ENCODE data around the gene COA1. TPM values are rescaled to one million over a fixed set of nuclear protein-coding genes. Genes with fewer than 3 reads are reported as not detected.

Gene COA1
- total RNA-seq, 1 donor from 2014 or later = 50.0 TPM

GRCh38 chr7:43626695-43627094, 102.6 kb downstream of the COA1 start:
- no peak overlapping the region for H3K4me3 ChIP-seq (ENCODE audit: low read depth, low read length)
- FAIRE-seq = no peak
- peaks cover 4% of the 10 kb centered on the region for H3K36me3 ChIP-seq (ENCODE audit: control insufficient read depth, insufficient read depth, low read length)
- H3K27me3 ChIP-seq (ENCODE audit: control insufficient read depth, insufficient read depth, low read length) = no peaks in the 10 kb centered on the region
- no peak for DNase-seq (ENCODE audit: low read depth)
- no peak for TF ChIP-seq CTCF (IDR thresholded peaks at IDR 0.05; ENCODE audit: insufficient read depth, low read length, severe bottlenecking)

DNA sequence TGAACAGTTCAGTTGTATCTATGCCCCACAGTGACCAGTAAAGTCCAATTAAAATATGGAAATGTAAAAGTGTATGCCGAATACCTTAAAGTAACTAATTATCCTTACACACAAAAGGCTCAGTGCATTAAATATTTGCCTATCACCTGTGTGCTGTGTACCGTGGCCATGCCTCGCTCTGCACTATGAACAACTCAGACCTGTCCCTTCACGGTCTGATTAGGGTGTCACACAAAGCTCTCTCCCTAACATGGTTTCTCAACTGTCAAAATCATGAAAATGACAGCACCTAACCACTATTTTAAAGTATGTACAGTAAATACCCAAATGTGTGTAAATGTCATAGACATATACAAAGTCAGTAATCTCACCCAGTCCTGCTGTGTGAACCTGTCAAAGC, 103.3 kb downstream of the COA1 start:
- Histone ChIP-seq H3K27me3 (ENCODE audit: control insufficient read depth, insufficient read depth, low read length) (no peaks in the 10 kb centered on the region), H3K4me3 (ENCODE audit: low read depth, low read length) (no peak overlapping the region), H3K36me3 (ENCODE audit: control insufficient read depth, insufficient read depth, low read length) (peaks cover 4% of the 10 kb centered on the region)
- FAIRE-seq (no peak), DNase-seq (ENCODE audit: low read depth) (no peak)
- no peak for TF ChIP-seq CTCF (IDR thresholded peaks at IDR 0.05; ENCODE audit: insufficient read depth, low read length, severe bottlenecking)

GRCh38 chr7:43625453-43625852, 103.9 kb downstream of the COA1 start:
- DNase-seq (ENCODE audit: low read depth) = no peak
- no peak overlapping the region for H3K4me3 ChIP-seq (ENCODE audit: low read depth, low read length)
- no peak for FAIRE-seq
- no peaks in the 10 kb centered on the region for H3K27me3 ChIP-seq (ENCODE audit: control insufficient read depth, insufficient read depth, low read length)
- no peak for TF ChIP-seq CTCF (IDR thresholded peaks at IDR 0.05; ENCODE audit: insufficient read depth, low read length, severe bottlenecking)
- peaks cover 4% of the 10 kb centered on the region for H3K36me3 ChIP-seq (ENCODE audit: control insufficient read depth, insufficient read depth, low read length)

GRCh38 chr7:43624156-43624555, 105.2 kb downstream of the COA1 start:
- FAIRE-seq (no peak), DNase-seq (ENCODE audit: low read depth) (no peak)
- peaks cover 3% of the 10 kb centered on the region for H3K36me3 ChIP-seq (ENCODE audit: control insufficient read depth, insufficient read depth, low read length)
- TF ChIP-seq CTCF (IDR thresholded peaks at IDR 0.05; ENCODE audit: insufficient read depth, low read length, severe bottlenecking) = no peak
- no peak overlapping the region for H3K4me3 ChIP-seq (ENCODE audit: low read depth, low read length)
- no peaks in the 10 kb centered on the region for H3K27me3 ChIP-seq (ENCODE audit: control insufficient read depth, insufficient read depth, low read length)

DNA sequence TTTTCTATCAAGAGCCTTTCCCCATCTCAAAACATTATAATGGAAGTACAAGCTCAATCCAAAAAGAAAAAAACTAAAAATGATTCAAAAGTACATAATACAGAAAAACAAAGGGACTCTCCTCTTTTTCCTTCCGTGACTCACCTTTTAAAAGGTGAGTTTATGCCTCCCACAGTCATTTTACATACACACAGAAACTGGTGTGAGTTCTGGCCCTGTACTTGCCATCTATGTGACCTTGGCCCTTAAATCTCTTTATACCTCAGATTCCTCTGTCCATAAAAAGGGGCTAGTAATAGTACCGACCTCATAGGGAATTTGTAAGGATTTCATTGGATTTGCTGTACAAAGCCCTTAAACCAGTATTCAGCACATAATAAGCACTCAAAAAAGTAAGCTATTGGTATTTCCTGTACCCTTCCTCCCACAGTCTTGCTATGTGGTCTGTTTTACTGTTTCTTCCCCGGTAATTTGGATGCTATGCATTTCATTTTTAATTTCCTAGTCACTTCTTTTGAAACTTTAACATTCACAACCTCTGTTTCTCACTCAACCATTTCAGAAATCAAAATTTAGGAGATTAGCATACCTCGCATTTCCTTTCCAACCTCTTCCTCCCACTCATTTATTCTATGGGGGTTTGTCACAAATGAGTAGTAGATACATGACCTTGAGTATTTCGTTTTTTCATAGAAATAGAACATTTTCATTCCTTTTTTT, 107.4 kb downstream of the COA1 start:
- no peak for DNase-seq (ENCODE audit: low read depth)
- Histone ChIP-seq H3K27me3 (ENCODE audit: control insufficient read depth, insufficient read depth, low read length) (no peaks in the 10 kb centered on the region), H3K36me3 (ENCODE audit: control insufficient read depth, insufficient read depth, low read length) (peaks cover 11% of the 10 kb centered on the region), H3K4me3 (ENCODE audit: low read depth, low read length) (no peak overlapping the region)
- no peak for FAIRE-seq
- TF ChIP-seq CTCF (IDR thresholded peaks at IDR 0.05; ENCODE audit: insufficient read depth, low read length, severe bottlenecking) = no peak
